ENCODE measurements around the gene TMED9. TPM values are rescaled to one million over a fixed set of nuclear protein-coding genes. Genes with fewer than 3 reads are reported as not detected.

TMED9 gene
- total and polyA plus RNA-seq, 9 of the 15 experiments (the other 6 are each of a cell fraction or from before 2014, with no cell fraction given): 43.7 to 301 (median 90.0) TPM

DNA sequence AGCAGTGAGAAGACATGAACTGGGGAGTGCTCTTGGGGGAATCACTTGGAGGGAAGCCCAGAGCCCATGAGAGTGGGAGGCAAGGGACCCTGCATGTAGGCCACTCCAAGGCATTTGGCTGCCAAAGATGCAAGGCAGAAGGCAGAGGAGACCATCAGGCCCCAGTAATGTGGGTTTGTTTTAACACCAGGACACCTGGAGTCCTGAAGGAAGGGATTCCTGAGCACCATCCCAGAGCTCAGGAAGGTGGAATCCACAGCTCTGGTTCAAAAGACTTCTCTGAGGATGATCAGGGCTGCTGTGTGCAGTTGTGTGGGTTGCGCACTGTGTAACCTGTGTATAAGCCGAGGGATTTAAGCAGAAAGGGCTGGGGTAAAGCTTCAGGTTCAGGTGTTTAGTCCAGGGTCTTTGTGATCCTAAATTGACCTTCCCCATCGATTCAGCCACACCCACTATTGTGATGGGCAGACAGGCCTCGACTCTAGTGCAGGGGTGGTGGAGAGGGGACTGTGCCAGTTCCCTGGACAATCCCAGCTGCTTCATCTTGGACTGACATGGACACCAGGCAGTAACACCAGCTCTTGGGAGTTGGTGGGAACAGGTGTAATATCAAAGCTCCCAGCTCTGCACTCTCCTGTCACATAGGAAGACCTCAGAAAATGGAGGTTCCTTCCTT, 18.9 kb downstream of the TMED9 start:
- DNase-seq (ENCODE audit: extremely low read depth in 1 of 4, low spot score in 3 of 4) (no peak), ATAC-seq (no peak), FAIRE-seq (no peak)
- Histone ChIP-seq H3K9ac (ENCODE audit: insufficient read depth in 1 of 2, low read depth in 2 of 2, low read length in 2 of 2) (no peak overlapping the region), H3K79me2 (ENCODE audit: control insufficient read depth, insufficient read depth, low read length) (no peaks in the 10 kb centered on the region), H3K9me3 (replicated peaks; ENCODE audit: control insufficient read depth, insufficient read depth, low read depth, low read length) (no peaks in the 10 kb centered on the region), H4K20me1 (replicated peaks; ENCODE audit: control insufficient read depth, insufficient read depth, low read length) (peaks cover 15% of the 10 kb centered on the region; the same call in 1 of the 2 replicates), H3K27me3 (ENCODE audit: control insufficient read depth in 2 of 2, insufficient read depth in 2 of 2, low read length in 2 of 2) (no peaks in the 10 kb centered on the region), H3K36me3 (ENCODE audit: control insufficient read depth, insufficient read depth, low read length) (peaks cover 9% of the 10 kb centered on the region; the same call in 1 of the 3 replicates), H3K27ac (ENCODE audit: extremely low read depth, low read depth, low read length) (no peak overlapping the region), H3K4me1 (replicated peaks in 1 of 2; ENCODE audit: control insufficient read depth in 2 of 2, insufficient read depth in 2 of 2, low read length in 2 of 2) (peaks cover 0 to 31% of the 10 kb centered on the region in 2 experiments; a peak in 2 of 5 replicates), H3K4me3 (no peak overlapping the region), H3K9me1 (ENCODE audit: control insufficient read depth, insufficient read depth, low read length) (no peaks in the 10 kb centered on the region), H2AFZ (ENCODE audit: low read depth, low read length) (no peak overlapping the region), H3K4me2 (ENCODE audit: insufficient read depth, low read length) (no peak overlapping the region)
- intact Hi-C loops (cut with micrococcal nuclease): no loop called here
- in situ Hi-C loops (cut with MboI): loop anchor here (25.0 kb wide), 1 partner anchor 451 kb away; no protein-coding TSS in a partner anchor
- no TSS peak for BruUV-seq (replicated peaks)
- no peak for TF ChIP-seq RBM14 (IDR thresholded peaks at IDR 0.05; ENCODE audit: borderline replicate concordance, insufficient read depth, low read depth, low read length)
- TF ChIP-seq ZNF785 (CRISPR knock-in tag; IDR thresholded peaks at IDR 0.05): no peak
- no peak for TF ChIP-seq NFXL1 (CRISPR knock-in tag; IDR thresholded peaks at IDR 0.05)
- TF ChIP-seq SMAD1 (IDR thresholded peaks at IDR 0.05; ENCODE audit: low read depth, low read length, partially characterized antibody): no peak
- TF ChIP-seq RBM39 (optimal IDR thresholded peaks at IDR 0.05; ENCODE audit: low read depth, low read length): no peak
- TF ChIP-seq, protein P1, sequence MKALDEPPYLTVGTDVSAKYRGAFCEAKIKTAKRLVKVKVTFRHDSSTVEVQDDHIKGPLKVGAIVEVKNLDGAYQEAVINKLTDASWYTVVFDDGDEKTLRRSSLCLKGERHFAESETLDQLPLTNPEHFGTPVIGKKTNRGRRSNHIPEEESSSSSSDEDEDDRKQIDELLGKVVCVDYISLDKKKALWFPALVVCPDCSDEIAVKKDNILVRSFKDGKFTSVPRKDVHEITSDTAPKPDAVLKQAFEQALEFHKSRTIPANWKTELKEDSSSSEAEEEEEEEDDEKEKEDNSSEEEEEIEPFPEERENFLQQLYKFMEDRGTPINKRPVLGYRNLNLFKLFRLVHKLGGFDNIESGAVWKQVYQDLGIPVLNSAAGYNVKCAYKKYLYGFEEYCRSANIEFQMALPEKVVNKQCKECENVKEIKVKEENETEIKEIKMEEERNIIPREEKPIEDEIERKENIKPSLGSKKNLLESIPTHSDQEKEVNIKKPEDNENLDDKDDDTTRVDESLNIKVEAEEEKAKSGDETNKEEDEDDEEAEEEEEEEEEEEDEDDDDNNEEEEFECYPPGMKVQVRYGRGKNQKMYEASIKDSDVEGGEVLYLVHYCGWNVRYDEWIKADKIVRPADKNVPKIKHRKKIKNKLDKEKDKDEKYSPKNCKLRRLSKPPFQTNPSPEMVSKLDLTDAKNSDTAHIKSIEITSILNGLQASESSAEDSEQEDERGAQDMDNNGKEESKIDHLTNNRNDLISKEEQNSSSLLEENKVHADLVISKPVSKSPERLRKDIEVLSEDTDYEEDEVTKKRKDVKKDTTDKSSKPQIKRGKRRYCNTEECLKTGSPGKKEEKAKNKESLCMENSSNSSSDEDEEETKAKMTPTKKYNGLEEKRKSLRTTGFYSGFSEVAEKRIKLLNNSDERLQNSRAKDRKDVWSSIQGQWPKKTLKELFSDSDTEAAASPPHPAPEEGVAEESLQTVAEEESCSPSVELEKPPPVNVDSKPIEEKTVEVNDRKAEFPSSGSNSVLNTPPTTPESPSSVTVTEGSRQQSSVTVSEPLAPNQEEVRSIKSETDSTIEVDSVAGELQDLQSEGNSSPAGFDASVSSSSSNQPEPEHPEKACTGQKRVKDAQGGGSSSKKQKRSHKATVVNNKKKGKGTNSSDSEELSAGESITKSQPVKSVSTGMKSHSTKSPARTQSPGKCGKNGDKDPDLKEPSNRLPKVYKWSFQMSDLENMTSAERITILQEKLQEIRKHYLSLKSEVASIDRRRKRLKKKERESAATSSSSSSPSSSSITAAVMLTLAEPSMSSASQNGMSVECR (CRISPR knock-in tag; IDR thresholded peaks at IDR 0.05): no peak
- TF ChIP-seq RBM17 (IDR thresholded peaks at IDR 0.05; ENCODE audit: borderline replicate concordance, low read depth, low read length): no peak
- no peak for TF ChIP-seq TCF7 (IDR thresholded peaks at IDR 0.05; ENCODE audit: borderline replicate concordance)
- TF ChIP-seq RBBP5 (IDR thresholded peaks at IDR 0.05; ENCODE audit: borderline replicate concordance, insufficient read depth, low read length, poor library complexity, severe bottlenecking): no peak
- ChIA-PET POLR2A (interaction anchor here (0.6 to 2.0 kb wide), 4 partner anchors 11 to 535 kb away, joined by 3 to 11 read pairs (median 4); partner anchors contain the start of gene B4GALT7), CTCF (ENCODE audit: low intra/inter-chr PET ratio) (no interaction called here)
- 30% methylated on average over 4 of the region's 4 CpGs for WGBS (ENCODE audit: insufficient coverage, low coverage, missing lambda C conversion rate)

Measured in K562 (cell line).